ENCODE measurements around the gene ATXN7L1.

GRCh38 chr7:105787793-105788192 lies 88.6 kb downstream of the ATXN7L1 start:
- TF ChIP-seq HMG20A (CRISPR knock-in tag; IDR thresholded peaks at IDR 0.05; ENCODE audit: borderline replicate concordance) (no peak), CTCF (CRISPR knock-in tag; IDR thresholded peaks at IDR 0.05) (no peak), ZFAT (CRISPR knock-in tag; conservative IDR thresholded peaks at IDR 0.05) (no peak), RFX5 (IDR thresholded peaks at IDR 0.05; ENCODE audit: low read depth, low read length) (no peak), SP1 (IDR thresholded peaks at IDR 0.05) (no peak), SP1 (CRISPR knock-in tag; IDR thresholded peaks at IDR 0.05) (no peak)
